ENCODE measurements around the gene KCTD18. TPM values are rescaled to one million over a fixed set of nuclear protein-coding genes. Genes with fewer than 3 reads are reported as not detected.
A peak's percentile ranks its signal among the peaks of the same experiment; 100 is the strongest.

The KCTD18 gene
- total RNA-seq, 1 experiment from 2014 or later, result 19.6 TPM

DNA sequence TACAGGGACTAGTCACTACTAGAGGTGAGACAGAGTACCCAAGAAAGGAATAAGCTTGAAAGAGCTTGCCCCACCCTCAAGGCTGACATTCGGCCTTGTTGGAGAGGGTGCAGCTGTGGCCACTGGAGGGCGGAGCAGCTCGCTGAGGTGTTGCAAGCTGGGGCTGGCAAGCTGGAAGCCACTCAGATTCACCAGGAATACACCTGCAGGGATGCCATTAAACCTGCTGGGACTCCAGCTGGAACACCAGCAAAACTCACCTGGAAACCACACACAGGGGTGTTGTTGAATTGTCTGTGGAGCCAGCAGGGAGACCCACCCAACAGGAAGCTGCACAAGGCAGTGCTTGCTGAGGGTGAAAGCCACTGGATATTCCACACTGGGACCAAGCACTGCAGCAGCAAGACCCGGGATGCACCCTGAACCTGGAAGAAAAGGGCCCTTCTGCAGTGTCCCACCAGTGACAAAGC is 26.1 kb downstream of the KCTD18 start:
- Histone ChIP-seq H3K4me2 (peak overlapping the region; percentile 30), H3K4me3 (no peak overlapping the region), H3K9me3 (ENCODE audit: insufficient read depth, low read depth) (no peaks in the 10 kb centered on the region), H4K20me1 (ENCODE audit: insufficient read depth) (no peaks in the 10 kb centered on the region), H3K9me2 (ENCODE audit: insufficient read depth) (no peaks in the 10 kb centered on the region), H3F3A (ENCODE audit: insufficient read depth, low read depth) (peaks cover 42% of the 10 kb centered on the region), H3K36me3 (ENCODE audit: low read depth) (peaks cover 5% of the 10 kb centered on the region; the same call in 1 of the 2 replicates), H3K79me2 (ENCODE audit: low read depth) (no peaks in the 10 kb centered on the region), H2AFZ (no peak overlapping the region), H3K4me1 (replicated peaks; ENCODE audit: insufficient read depth) (peaks cover 43% of the 10 kb centered on the region), H3K27ac (no peak overlapping the region), H3K27me3 (ENCODE audit: insufficient read depth, low read depth) (no peaks in the 10 kb centered on the region)
- intact Hi-C loops (cut with micrococcal nuclease; ENCODE audit: unreplicated experiment), result loop anchor here (1.0 to 5.0 kb wide), 2 partner anchors 176 to 220 kb away; partner anchors contain the start of gene SPATS2L
- peak; percentile 59 to 66 for DNase-seq
- no TSS peak for BruUV-seq (replicated peaks)
- POLR2A ChIA-PET (ENCODE audit: unreplicated experiment), result interaction anchor here (0.5 to 0.6 kb wide), 3 partner anchors 75 to 508 kb away, joined by 3 to 5 read pairs (median 4); no protein-coding TSS in a partner anchor
- no peak for TF ChIP-seq EZH2 (IDR thresholded peaks at IDR 0.05; ENCODE audit: low read depth)
- TF ChIP-seq, protein P1, sequence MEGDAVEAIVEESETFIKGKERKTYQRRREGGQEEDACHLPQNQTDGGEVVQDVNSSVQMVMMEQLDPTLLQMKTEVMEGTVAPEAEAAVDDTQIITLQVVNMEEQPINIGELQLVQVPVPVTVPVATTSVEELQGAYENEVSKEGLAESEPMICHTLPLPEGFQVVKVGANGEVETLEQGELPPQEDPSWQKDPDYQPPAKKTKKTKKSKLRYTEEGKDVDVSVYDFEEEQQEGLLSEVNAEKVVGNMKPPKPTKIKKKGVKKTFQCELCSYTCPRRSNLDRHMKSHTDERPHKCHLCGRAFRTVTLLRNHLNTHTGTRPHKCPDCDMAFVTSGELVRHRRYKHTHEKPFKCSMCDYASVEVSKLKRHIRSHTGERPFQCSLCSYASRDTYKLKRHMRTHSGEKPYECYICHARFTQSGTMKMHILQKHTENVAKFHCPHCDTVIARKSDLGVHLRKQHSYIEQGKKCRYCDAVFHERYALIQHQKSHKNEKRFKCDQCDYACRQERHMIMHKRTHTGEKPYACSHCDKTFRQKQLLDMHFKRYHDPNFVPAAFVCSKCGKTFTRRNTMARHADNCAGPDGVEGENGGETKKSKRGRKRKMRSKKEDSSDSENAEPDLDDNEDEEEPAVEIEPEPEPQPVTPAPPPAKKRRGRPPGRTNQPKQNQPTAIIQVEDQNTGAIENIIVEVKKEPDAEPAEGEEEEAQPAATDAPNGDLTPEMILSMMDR (conservative IDR thresholded peaks at IDR 0.05), result peak; percentile 58
- CTCF ChIA-PET, result interaction anchor here (0.5 to 1.8 kb wide), 5 partner anchors 134 to 510 kb away, joined by 3 to 29 read pairs (median 6); no protein-coding TSS in a partner anchor

DNA sequence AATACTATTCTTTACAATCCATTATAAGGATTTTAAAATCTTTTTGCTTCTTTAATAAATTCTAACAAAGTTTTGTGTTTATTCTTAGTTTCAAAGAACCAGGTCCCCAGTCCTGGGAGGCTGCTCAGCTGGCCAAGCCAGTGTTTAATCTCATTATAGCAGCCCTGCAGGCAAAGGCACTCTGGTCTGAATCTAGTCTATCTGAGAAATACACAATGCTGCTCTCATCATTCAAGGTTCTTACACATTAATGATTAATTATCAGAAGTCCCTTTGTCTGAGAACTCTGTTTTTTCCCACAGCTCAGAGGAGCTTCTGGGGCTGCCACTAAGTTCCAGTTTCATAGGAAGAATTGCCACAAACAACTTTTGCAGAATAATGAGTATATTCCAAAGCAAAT is 27.7 kb downstream of the KCTD18 start:
- BruUV-seq (replicated peaks), result no TSS peak
- POLR2A ChIA-PET (ENCODE audit: unreplicated experiment), result interaction anchor here (0.7 kb wide), 1 partner anchor 77 kb away, joined by 6 read pairs; no protein-coding TSS in a partner anchor
- H3K27me3 ChIP-seq (ENCODE audit: insufficient read depth, low read depth), result no peaks in the 10 kb centered on the region

DNA sequence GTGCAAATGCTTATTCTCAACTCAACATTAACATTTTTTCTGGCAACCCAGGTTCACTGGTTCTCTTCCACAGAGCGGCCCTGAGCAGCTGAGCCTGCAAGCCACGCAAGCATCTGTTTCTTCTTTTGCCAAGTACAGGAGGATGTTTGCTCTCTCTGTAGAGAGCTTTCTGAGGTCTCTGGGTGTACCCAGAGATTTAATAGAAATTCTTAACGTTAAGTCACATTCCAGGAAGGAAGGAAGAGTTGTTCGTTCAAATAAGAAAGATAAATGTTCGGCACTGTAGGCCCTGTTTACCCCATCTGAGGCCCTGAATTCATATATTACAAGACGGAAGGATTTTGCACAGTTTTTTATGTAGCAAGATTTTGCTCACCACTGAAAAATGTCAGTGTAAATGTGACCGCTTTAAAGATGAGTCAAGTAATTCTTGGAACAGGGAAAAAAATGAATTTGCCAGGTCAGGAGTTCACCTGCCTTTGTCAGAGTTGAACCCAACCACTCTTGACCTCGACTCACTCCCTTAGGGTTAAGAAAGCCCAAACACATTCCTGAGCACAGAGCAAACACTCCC is 30.1 kb downstream of the KCTD18 start:
- Histone ChIP-seq H3F3A (ENCODE audit: insufficient read depth, low read depth) (peaks cover 52% of the 10 kb centered on the region), H3K79me2 (ENCODE audit: low read depth) (no peaks in the 10 kb centered on the region), H3K27ac (peak overlapping the region; percentile 83), H4K20me1 (ENCODE audit: insufficient read depth) (no peaks in the 10 kb centered on the region), H3K36me3 (ENCODE audit: low read depth) (peaks cover 24% of the 10 kb centered on the region), H3K27me3 (ENCODE audit: insufficient read depth, low read depth) (no peaks in the 10 kb centered on the region), H3K4me1 (replicated peaks; ENCODE audit: insufficient read depth) (peaks cover 57% of the 10 kb centered on the region), H2AFZ (no peak overlapping the region), H3K9me2 (ENCODE audit: insufficient read depth) (no peaks in the 10 kb centered on the region), H3K4me3 (no peak overlapping the region), H3K4me2 (peak overlapping the region; percentile 61), H3K9me3 (ENCODE audit: insufficient read depth, low read depth) (no peaks in the 10 kb centered on the region)
- ChIA-PET CTCF (interaction anchor here (1.1 kb wide), 1 partner anchor 74 kb away, joined by 13 read pairs; no protein-coding TSS in a partner anchor), POLR2A (ENCODE audit: unreplicated experiment) (interaction anchor here (0.7 to 1.0 kb wide), 2 partner anchors 26 to 100 kb away, joined by 4 read pairs; no protein-coding TSS in a partner anchor)
- intact Hi-C loops (cut with micrococcal nuclease; ENCODE audit: unreplicated experiment), result loop anchor here (2.0 to 5.0 kb wide), 2 partner anchors 71 to 172 kb away; partner anchors contain the start of gene SPATS2L
- no TSS peak for BruUV-seq (replicated peaks)
- DNase-seq, result peak; percentile 41 to 88
- TF ChIP-seq, protein P1 (conservative IDR thresholded peaks at IDR 0.05), result no peak
- TF ChIP-seq EZH2 (IDR thresholded peaks at IDR 0.05; ENCODE audit: low read depth), result no peak

More for the DNA sequence above, 27.7 kb downstream of the KCTD18 start:
- no peak for DNase-seq
- TF ChIP-seq, protein P1 (conservative IDR thresholded peaks at IDR 0.05), result no peak
- no peak for TF ChIP-seq EZH2 (IDR thresholded peaks at IDR 0.05; ENCODE audit: low read depth)
- Histone ChIP-seq H3K79me2 (ENCODE audit: low read depth) (no peaks in the 10 kb centered on the region), H2AFZ (no peak overlapping the region), H3K27ac (no peak overlapping the region), H3K9me3 (ENCODE audit: insufficient read depth, low read depth) (no peaks in the 10 kb centered on the region), H4K20me1 (ENCODE audit: insufficient read depth) (no peaks in the 10 kb centered on the region), H3K4me3 (no peak overlapping the region), H3K4me1 (replicated peaks; ENCODE audit: insufficient read depth) (peaks cover 57% of the 10 kb centered on the region), H3K9me2 (ENCODE audit: insufficient read depth) (no peaks in the 10 kb centered on the region), H3K4me2 (no peak overlapping the region), H3F3A (ENCODE audit: insufficient read depth, low read depth) (peaks cover 56% of the 10 kb centered on the region), H3K36me3 (ENCODE audit: low read depth) (peaks cover 17% of the 10 kb centered on the region)
- CTCF ChIA-PET, result interaction anchor here (0.6 kb wide), 1 partner anchor 23 kb away, joined by 4 read pairs; no protein-coding TSS in a partner anchor
- intact Hi-C loops (cut with micrococcal nuclease; ENCODE audit: unreplicated experiment), result loop anchor here (5.0 kb wide), 1 partner anchor 175 kb away; the partner anchor contains the start of gene SPATS2L
